Endometrial microvascular endothelial cells (primary cell): ENCODE measurements around the gene XDH. TPM values are rescaled to one million over a fixed set of nuclear protein-coding genes. Genes with fewer than 3 reads are reported as not detected.

Experiments used
- in situ Hi-C: cut with HindIII; loops from 2 replicates; pipeline ENCODE4 v1.10.0; 2017; ENCODE audit warnings: low sequenced_read_pairs, low pct_unique_long_range_greater_than_20kb; ENCODE audit errors: inconsistent ontology term
- total RNA-seq: library from RNA; depleted of rRNA; stranded (reverse); fragments of >200 nt; gene quantifications from one replicate; pipeline ENCODE4 v1.2.3, GENCODE V29; 2015; ENCODE audit errors: inconsistent ontology term

The XDH gene
- total RNA-seq, 1 donor from 2014 or later, result not detected

DNA sequence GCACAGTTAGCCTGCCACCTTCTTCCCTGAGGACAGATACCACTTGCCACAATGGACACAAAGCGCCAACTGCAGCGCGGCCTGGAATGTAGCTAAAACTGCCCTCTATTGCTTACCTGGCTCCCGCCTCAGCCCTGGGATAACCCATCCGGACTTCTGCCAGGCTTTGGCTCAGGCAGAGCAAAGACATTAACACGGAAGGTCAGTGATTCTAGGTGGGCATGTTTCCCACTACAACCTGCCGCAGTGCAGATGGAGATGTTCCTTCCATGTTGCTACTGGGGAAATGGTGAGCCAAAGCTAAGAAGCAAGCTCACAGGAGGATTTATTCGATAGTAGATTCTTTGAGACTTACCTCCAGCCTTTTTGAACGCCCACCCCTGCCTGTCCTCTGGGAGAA, 74.8 kb downstream of the XDH start:
- in situ Hi-C loops, result no loop called here

DNA sequence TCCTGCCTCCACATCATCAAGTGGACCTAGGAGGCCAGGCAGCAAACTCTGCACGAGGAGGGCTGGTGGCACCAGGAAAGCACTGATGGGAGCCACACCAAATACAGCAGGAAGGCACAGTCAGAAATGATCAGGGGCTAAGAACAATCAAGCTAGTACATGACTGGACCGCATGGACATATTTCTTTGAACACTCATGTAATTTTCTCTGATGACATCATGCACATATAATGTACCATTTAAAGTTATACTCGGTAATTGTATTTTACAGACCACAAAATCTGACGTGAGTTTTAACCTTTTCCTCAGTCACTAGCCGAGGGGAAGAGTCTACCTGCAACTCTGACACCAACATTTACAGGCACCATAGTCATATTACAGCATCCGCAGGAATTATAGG, 76.7 kb downstream of the XDH start:
- in situ Hi-C loops, result no loop called here

DNA sequence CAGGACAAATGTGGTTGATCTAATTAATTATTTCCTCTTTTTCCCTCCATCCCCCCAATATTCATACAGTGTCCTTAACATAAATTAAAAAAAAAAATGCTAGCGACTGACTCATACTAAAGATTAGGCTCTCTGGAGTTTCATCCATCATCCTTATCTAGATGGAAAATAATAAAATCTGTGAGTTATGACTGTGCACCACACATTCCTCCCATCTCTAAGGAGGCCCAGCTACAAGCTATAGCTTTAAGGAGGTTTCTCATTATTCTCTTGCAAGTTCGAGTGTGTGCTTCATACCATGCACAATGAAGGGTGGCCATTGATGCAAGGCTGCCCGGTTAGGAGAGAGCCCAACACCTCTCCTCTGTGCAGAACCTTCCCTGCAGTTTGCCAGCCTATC, 77.3 kb downstream of the XDH start:
- in situ Hi-C loops, result no loop called here

DNA sequence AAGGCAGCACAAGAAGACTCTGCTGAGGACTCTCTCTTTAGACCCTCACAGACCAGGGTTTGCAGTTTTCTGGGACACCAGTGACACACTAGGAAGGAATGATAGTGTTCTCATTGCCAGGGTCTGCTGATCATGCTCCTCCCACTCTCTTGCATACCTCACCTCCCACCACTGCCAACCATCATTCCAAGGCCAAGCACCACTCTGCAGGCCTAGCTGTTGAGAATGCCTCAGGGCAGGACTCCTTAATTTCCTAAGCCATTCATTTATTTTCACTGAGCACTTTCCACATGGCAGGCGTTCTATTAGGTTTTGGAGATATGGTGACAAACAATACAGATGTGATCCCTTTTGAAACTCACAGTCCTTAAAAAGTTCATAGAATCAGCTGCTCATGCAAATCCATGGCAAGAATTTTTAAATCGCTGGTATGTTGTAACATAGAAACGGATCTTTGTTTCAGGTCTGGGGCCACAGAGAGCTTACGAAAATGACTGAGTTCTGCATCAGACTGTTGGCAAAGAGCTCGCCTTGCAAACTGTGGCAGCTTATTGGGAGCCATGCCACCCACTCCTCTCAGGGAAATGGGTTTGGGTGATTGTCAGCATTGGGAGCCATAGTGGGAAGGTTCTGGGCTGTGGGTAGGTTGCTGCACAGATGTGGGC, 78.5 kb downstream of the XDH start:
- in situ Hi-C loops, result no loop called here

DNA sequence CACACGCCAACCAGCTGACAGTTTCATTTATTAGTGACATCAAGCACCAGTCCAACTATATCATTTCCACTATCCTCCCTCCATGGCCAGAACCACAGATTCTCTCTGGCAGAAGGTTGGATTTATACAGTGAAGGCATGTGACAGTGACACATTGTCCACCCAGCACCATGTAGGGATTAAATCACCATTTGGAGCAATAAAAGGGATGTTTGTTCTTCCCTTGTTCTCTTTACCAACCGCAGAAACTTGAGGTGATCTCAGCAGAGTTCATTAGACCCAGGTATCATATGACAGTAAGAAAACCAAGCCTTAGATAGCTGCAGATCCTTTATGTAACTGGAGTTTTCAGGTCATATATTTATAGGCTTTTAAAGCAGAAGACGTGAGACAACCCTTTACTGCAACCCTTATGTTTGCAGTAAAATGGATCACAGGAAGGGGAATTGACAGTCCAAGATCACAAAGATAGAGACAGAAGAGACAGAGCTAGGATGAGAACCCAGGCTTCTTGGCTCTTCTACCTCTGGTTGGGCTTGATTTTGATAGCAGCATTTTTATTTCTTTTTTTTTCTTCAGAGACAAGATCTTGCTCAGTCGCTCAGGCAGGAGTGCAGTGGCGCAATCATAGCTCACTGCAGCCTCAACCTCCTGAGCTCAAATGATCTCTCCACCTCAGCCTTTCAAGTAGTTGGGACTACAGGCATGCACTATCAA, 80.1 kb downstream of the XDH start:
- in situ Hi-C loops, result no loop called here

DNA sequence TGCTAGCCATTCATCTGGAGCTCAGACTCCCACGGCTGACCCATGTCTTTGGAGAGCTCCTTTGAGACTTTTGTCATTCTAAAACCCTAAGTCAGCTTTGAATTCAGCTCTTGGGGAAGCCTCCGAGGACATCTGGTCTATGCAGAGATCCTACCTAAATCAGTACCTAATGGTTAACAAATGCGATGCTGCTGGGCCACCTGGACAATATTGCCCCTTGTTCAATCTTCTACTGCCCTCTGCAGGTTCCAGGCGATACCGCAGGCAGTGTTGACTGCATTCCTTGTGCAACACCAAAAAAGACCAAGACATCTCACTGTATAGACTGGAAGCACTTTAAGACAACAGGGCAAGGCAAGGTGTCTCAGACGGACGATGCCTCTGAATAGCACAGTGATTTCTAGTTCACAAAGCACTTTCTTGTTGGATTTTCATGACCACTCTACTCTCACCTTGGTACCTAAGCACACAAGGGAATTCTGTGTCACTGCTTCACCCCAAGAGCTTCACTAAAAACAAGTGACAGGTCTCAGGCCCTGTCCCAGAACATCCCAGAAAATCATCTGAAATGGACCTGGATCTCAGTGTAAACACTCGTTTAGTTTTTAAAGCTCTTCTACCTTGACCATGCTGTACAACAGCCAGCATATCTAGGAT, 80.9 kb downstream of the XDH start:
- in situ Hi-C loops, result no loop called here

DNA sequence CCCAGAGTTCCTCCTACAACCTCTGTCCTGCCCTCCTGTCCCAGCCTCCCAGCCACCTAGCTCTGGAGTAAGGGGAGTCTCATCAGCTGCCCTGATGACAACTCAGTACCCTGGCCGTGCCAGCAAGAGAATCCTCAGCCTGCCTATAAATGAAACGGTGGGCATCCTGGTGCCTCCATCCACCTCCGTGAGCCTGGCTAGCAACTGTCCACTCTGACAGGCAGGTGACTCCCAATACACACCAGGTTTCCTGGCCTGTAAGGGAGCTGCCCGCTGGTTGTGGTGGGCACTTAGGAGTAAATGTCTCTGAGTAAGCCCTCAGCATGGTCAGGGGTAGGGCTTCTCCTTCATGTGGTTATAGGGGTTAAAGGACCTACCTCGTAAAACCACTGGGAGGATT, 81.5 kb downstream of the XDH start:
- in situ Hi-C loops, result no loop called here

DNA sequence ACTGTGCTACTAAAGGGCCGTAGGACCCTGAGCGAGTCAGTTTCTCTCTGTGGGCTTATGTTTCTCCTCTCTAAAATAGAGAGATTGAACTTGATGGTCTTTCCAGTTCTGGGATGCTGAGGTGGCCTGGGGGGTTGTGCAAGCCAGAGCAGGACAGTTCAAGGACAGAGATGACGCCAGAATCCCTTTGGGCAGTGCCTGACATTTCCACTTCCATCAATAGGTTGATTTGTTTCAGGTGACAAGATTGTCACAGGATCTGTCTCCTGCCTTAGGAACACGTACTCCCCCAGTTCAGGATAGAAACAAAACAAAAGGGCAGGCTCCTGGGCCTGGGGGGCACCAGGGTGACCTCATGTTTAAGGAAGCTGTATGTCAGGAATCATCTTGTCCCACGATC, 82.0 kb downstream of the XDH start:
- in situ Hi-C loops, result no loop called here

DNA sequence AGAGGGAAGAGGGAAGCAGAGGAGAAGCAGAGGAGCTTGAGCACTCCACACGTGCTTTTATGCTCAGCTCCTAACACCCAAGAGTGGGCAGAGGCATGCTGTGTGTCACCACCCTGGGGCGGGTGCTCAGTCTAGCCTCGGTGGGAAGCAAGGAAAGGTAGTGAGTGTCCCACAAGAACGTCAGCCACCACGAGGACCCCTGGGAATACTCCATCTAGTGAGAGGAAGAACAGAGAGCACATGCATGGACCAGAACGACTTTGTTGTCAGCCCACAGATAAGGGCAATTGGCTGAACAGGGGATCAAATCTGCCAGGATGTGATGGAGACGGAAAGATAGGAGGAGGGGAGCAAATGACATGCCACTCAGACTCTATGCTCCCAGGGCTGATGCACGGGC, 83.4 kb downstream of the XDH start:
- in situ Hi-C loops, result no loop called here

DNA sequence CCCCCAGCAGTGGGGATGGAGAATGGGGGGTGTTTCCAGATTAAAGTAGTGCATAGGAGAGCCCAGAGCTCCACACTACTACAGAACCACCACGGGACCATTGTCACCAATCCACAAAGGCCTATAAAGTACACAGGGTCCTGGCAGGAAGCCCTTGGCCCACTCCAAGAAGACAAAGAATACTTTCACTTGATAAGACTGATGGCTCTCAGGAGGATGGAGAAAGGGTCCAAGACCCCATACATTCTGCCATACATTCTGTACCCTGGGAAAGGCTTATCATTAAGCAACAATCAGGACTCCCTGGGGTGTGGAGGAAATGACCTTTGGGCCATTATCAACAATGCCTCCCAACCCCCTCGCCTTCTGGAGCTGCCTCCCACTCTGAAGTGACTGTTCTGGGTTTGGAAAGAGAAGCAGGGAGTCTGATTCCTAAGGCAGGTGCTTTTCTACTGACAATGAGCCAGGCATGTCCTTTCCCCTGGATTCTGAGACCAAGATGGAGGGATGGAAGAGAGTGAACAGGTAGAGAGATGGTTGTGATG, 85.4 kb downstream of the XDH start:
- in situ Hi-C loops, result no loop called here

DNA sequence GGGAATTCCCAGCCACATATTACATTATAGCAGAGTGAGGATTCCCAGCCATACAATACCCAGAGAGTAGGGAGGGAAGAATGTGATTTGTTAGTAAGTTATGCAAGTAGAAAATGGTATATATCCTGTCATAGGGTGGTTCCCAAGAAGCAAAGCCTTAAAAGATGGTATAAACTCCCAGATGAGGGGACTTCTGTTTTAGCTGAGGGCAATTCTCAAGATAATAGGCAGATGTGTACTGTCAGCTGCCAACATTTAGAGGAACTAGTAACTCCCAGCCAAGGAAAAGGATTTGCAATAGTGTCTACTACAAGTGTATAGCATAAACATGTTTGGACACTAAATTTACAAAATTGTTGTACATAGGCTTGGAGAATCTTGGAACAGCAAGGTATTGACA, 86.5 kb downstream of the XDH start:
- in situ Hi-C loops, result no loop called here

DNA sequence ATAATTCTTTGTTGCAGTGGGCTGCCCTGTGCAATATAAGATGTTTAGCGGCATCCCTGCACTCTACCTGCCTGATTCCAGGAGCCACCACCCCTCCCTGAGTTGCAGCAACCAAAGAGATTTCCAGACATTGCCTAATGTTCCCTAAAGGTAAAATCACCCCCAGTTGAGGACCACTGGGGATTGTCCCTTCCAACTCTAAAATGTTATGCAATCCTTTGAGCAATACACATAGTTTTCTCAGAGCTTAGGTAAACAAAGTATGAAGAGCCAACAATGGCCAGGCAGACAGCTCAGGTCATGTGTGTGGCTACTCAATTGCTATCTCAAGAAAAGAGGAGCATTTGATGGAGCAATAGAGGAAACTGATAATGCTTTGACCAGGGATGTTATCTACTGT, 87.0 kb downstream of the XDH start:
- in situ Hi-C loops, result no loop called here

DNA sequence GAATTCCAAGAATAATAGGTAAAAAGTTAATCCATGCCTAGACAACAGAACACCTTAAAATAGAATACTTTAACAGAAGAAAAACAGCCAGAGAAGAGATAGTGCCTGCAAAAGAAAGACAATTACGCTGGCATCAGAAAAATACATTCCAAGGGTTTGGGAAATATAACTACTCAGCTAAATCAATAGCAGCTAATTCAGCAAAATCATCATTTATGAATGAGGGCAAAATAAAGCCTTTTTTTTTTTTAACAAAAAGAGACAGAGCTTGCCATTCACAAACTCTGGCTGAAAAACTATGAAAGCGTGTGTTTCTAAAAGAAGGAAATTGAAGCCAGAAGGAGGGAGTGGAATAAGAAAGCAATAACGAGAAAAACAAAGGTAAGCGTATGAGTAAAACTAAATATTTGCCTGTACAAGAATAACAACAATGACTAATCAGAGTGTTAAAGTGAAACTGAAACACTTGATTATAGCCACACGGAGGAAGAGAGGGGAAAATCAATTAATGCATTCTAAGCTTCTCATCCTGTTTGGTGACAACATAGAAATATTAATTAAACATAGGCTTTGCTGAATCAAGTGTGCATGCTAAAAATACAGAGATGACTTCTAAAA, 90.4 kb downstream of the XDH start:
- in situ Hi-C loops, result no loop called here

DNA sequence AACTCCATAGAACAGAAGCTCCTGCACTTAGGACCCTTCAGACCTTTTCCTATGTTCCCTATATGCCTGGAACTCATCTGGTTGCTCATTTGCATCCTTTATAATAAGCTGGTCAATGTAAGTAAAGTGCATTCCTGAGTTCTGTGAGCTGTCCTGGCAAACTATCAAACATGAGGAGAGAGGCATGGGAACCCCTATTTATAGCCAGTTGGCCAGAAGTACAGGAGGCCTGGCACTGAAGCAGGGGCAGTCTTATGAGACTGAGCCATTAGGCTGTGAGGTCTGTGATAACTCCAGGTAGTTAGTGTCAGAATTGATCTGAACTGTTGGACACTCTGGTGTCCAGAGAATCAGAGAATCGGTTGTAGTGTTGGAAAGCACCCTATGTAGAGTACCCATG, 92.2 kb downstream of the XDH start:
- in situ Hi-C loops, result no loop called here

DNA sequence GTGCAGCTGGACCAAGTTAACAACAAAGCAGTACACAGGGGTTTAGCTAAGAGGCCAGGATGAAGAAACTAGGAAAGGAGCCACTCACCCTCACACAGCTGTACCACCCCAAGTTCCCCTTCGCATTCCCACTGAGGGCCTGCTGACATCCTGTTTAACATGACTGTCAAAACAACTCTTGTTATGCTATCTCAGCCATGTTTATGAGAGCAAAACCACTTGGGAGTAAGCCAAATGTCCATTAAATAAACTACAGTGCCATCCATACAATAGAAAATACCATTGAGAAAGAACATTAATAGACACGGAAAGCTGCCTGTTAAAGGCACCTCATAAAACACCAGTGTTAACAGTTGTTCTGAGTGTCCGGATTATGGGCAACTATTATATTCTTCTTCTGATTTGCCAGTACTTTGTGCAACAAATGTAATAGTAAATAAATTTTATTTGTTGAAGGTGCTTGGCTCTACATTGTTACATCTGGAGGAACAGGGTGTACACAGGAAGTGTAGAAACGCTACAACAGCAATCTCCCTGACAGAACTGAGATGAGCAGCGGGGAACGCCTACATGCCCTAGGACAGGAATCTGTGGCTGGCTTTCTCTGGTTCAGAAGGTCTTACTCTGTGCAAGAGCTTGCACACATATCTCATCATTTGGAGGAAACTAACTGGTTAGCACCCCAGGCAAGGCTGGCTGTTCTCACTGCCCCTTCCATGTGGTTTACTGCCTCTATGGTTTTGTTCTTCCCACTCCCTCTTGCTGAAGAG, 95.0 kb downstream of the XDH start:
- in situ Hi-C loops, result no loop called here

DNA sequence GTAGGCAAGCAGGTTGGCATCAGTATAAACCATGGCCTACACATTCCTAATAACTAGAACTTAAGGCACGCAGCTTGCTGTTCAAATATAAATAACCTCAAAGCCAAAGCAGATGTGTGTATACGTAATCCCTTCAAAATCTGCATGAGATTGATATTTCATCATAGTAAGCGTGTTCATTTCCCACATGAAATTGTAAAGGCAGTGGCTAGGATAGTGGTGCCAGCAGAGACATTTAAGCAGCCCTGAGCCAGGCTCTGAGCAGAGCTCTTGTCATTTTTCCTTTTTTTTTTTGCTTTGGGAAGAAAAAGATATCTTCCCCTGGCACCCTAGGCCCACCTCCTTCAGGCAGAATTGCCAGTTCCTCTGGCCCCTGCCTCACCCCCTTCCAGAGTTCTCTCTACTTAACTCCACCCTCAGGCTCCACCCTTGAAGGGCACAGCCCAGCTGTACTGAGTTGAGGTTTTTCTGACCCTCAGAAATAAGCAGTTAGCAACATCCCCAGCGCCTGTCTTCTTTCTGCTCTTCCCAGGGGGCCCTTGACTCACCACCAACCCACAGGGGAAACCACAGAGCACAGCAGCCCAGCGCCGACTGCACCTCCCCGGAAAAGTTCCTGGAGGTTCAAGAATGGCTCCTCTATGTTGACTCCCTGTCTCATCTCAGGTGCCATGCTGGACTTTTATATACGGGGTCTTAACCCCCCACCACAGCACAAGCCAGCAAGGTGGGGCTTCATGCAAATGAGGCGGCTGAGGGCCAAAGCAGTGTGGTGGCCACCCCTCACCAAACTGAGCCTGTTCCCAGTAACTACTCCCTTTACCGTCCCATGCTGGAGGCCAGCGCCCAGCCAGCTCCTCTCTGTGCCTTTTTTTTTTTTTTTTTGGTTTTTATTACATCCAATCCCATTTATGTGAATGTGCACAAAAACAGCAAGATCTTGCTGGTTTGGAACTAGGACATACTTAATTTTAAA, 95.9 kb downstream of the XDH start:
- in situ Hi-C loops, result no loop called here

DNA sequence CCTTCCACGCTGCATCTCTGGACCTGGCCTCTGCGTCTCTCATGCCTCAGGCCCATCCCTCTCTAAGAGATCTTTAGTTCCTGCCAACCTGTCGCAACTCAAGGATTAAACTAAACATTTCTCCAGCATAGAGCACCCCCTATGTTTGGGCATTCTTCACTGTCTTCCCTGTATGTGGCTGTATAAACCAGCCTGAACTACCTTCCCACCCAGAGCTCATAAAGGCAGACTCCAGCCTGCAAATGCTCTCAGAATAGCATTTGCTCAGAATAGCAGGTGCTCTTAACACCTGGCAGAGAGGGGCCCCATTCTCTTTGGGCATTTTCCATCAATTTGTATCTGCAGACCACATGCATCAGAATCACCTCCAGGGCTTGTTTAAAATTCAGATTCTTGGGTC, 97.1 kb downstream of the XDH start:
- in situ Hi-C loops, result no loop called here

DNA sequence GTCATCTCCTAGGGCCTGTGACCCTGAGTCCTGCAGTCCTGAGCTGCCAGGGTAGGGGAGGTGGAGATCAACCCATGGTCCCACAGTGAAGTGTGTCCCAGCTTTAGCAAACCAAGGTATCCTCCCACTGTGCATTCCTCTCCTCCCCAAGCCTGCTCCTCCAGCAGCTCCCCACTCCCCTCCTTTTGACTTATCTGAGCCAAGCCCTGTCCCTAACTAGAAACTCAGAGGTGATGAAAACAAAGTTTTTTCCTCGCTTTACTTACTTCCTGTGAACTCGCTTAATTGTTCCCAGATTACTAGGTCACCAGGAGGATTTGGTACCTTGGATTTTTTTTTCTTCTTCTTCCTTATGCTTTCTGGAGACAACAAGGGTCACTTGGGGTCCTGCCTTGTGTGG, 99.8 kb downstream of the XDH start:
- in situ Hi-C loops, result no loop called here
